Lower leg skin (tissue), 4 donors: ENCODE data around the gene ARMC12. TPM values are rescaled to one million over a fixed set of nuclear protein-coding genes. Genes with fewer than 3 reads are reported as not detected.

ENCODE experiments used
- DNase-seq, 2 donors: peaks; one replicate each; pipeline ENCODE4 v3.0.0-alpha.2; 2019; ENCODE audit warnings: low spot score in 2 of 2
- H3K4me3 ChIP-seq: fragments of 200-600 bp; sonication (generic); 2 replicates; pipeline ENCODE4 v1.5.1; 2017; ENCODE audit warnings: mild to moderate bottlenecking, low read depth; ENCODE audit not compliant: poor library complexity, severe bottlenecking
- CTCF ChIP-seq, 3 donors: fragments of 450-650 bp; IDR thresholded peaks; one replicate each; pipeline ENCODE4 v1.5.1; 2016; ENCODE audit warnings: antibody characterized with exemption in 3 of 3, mild to moderate bottlenecking in 3 of 3, moderate library complexity in 2 of 3
- POLR2A ChIP-seq, 2 donors: fragments of 450-650 bp; IDR thresholded peaks; one replicate each; pipeline ENCODE4 v1.6.1; 2016 to 2017; ENCODE audit warnings: antibody characterized with exemption in 2 of 2, mild to moderate bottlenecking in 1 of 2, moderate library complexity in 1 of 2
- WGBS, 2 donors: methylation state at CpG; one replicate each; pipeline ENCODE4 v1.1.5; 2018; 5-methylcytosine and 5-hydroxymethylcytosine counted together
- intact Hi-C: fragments of 100-400 bp; cut with DNase I; formaldehyde crosslinking; loops from one replicate; pipeline ENCODE4 v1.15.0; 2023; ENCODE audit warnings: low total_unique reads
- total RNA-seq, 4 donors: library from RNA; depleted of rRNA; stranded (reverse); fragments of >200 nt; gene quantifications; one replicate each; pipeline ENCODE4 v1.1.0, GENCODE V29; 2016

Gene ARMC12
- total RNA-seq, 4 donors from 2014 or later: 0.52 TPM; not detected in 3

- H3K4me3 ChIP-seq: no peak overlapping the region
- 71 to 72% methylated on average over 5 of the region's 5 CpGs for WGBS, 2 donors
- DNase-seq: no peak
- TF ChIP-seq POLR2A (IDR thresholded peaks at IDR 0.05) (no peak), CTCF (IDR thresholded peaks at IDR 0.05) (no peak)
- intact Hi-C loops: no loop called here
Observed at GRCh38 chr6:35725081-35725708, 11.6 kb upstream of the ARMC12 start.

- intact Hi-C loops: loop anchor here (1.0 to 2.0 kb wide), 2 partner anchors 37 to 122 kb away; partner anchors contain the start of gene FKBP5
- 27 to 36% methylated on average over 11 of the region's 11 CpGs for WGBS, 2 donors
- DNase-seq: peak; percentile 86 to 95
- TF ChIP-seq POLR2A (IDR thresholded peaks at IDR 0.05): no peak
- no peak overlapping the region for H3K4me3 ChIP-seq
Observed at GRCh38 chr6:35725721-35726438, 11.0 kb upstream of the ARMC12 start.

- peak overlapping the region; percentile 24 for H3K4me3 ChIP-seq
- intact Hi-C loops: loop anchor here (2.0 kb wide), 1 partner anchor 39 kb away; the partner anchor contains the start of gene FKBP5
- DNase-seq: peak; percentile 91 to 98
- 3 to 5% methylated on average over 15 to 24 of the region's 29 CpGs for WGBS, 2 donors
- TF ChIP-seq CTCF (IDR thresholded peaks at IDR 0.05): no peak
- no peak for TF ChIP-seq POLR2A (IDR thresholded peaks at IDR 0.05)
Observed at GRCh38 chr6:35727231-35727934, 9.4 kb upstream of the ARMC12 start.

GRCh38 chr6:35727935-35728682, 8.7 kb upstream of the ARMC12 start:
- 1 to 4% methylated on average over 10 to 25 of the region's 57 CpGs for WGBS, 2 donors
- no peak for TF ChIP-seq POLR2A (IDR thresholded peaks at IDR 0.05)
- no peak for TF ChIP-seq CTCF (IDR thresholded peaks at IDR 0.05)
- peak overlapping the region; percentile 24 for H3K4me3 ChIP-seq
- DNase-seq: peak; percentile 92 to 98
- intact Hi-C loops: loop anchor here (2.0 kb wide), 1 partner anchor 39 kb away; the partner anchor contains the start of gene FKBP5

GRCh38 chr6:35728683-35729678, 7.9 kb upstream of the ARMC12 start:
- intact Hi-C loops: no loop called here
- peak; percentile 82 to 94 for DNase-seq
- TF ChIP-seq POLR2A (IDR thresholded peaks at IDR 0.05) (no peak), CTCF (IDR thresholded peaks at IDR 0.05) (no peak)
- H3K4me3 ChIP-seq: no peak overlapping the region
- 44 to 47% methylated on average over 10 to 11 of the region's 12 CpGs for WGBS, 2 donors
